GM20000 (cell line): ENCODE results near the gene RANBP1.
"Not testable (repeated sequence)": the region's sequence is repeated elsewhere in the genome, so short reads cannot be mapped to it uniquely, and the experiment has no call there.

ENCODE experiments used
- DNase-seq: peaks from one replicate; pipeline ENCODE4 v3.0.0; 2012; ENCODE audit warnings: low spot score
- TF ChIP-seq, protein P1 (sequence below): IDR thresholded peaks from 2 replicates; pipeline ENCODE4 v1.5.1; 2012; ENCODE audit warnings: mild to moderate bottlenecking, control low read depth; ENCODE audit errors: extremely low read depth, missing control alignments

The RANBP1 gene

DNA sequence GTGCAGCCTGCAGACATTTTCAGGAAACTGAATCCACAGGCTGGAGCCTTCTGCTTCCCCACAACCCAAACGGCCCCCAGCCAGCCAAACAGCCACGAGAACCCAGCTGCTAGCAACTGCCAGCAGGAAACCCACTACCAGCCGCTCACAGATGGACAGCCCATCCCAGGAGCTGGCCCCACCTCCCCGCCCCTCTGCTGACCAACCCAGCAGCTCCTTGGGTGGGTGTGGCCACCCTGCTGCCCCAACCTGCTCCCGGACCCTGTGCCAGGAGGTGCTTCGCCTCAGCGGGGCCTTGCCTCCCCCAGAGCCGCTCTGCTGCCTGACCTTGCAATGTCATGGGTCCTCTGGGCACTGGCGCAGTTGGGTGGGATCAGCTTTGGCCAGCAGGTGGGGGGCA lies 43.2 kb downstream of the RANBP1 start:
- DNase-seq: no peak
- TF ChIP-seq, protein P1, sequence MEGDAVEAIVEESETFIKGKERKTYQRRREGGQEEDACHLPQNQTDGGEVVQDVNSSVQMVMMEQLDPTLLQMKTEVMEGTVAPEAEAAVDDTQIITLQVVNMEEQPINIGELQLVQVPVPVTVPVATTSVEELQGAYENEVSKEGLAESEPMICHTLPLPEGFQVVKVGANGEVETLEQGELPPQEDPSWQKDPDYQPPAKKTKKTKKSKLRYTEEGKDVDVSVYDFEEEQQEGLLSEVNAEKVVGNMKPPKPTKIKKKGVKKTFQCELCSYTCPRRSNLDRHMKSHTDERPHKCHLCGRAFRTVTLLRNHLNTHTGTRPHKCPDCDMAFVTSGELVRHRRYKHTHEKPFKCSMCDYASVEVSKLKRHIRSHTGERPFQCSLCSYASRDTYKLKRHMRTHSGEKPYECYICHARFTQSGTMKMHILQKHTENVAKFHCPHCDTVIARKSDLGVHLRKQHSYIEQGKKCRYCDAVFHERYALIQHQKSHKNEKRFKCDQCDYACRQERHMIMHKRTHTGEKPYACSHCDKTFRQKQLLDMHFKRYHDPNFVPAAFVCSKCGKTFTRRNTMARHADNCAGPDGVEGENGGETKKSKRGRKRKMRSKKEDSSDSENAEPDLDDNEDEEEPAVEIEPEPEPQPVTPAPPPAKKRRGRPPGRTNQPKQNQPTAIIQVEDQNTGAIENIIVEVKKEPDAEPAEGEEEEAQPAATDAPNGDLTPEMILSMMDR: no peak

DNA sequence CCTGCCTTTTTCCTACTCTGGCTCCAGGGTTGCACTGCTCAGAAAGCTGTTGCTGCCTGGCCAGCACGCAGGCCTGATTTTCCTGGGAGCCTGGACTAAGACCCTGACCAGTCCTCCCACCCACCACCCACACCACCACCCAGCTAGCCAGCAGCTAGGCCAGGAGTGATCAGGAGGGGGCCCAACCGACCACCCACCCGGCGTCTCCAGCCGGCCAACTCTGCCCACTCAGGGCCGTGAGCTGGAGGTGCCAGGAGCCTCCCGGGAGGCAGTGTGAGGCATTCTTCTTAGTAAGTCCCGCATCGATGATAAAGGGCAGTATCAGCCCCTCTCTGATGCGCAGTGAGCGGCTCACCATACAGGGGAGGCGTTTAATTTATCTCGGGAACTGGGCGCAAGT lies 43.6 kb downstream of the RANBP1 start:
- DNase-seq: not testable (repeated sequence)

DNA sequence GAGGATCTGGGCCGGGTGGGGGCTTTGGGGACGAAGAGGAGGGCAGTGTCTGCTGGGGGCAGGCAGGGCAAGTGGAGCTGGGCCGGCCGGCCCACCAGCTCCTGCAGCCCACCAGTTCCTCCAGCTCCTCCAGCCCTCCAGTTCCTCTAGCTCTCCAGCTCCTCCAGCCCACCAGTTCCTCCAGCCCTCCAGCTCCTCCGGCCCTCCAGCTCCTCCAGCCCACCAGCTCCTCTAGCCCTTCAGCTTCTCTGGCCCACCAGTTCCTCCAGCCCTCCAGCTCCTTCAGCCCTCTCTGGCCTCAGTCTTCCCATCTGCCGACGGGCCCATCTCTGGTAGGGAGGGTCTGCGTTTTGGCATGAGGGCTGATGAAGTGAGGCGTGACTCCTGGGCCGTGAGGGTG lies 44.1 kb downstream of the RANBP1 start:
- TF ChIP-seq, protein P1: no peak

DNA sequence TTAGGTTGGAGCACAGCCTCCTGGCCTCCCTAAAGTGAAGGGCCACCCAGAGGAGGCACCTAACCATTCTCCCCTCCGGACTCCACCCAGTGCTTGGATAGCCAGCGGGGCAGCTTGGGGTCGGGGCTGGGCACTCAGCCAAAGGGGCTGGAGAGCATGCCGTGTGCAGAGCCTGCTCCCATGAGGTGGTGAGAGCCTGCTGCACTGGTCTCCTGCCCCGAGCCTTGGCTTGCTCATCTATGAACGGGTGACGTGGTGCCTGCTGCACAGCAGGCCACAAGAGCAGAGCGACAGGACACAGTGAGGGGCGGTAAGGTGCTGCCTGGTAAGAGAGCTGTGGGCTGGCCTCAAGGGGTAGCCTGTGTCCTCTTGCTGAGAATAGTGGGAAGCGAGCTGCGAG lies 49.0 kb downstream of the RANBP1 start:
- TF ChIP-seq, protein P1: no peak
- no peak for DNase-seq

More for the DNA sequence above, 44.1 kb downstream of the RANBP1 start:
- DNase-seq: no peak

DNA sequence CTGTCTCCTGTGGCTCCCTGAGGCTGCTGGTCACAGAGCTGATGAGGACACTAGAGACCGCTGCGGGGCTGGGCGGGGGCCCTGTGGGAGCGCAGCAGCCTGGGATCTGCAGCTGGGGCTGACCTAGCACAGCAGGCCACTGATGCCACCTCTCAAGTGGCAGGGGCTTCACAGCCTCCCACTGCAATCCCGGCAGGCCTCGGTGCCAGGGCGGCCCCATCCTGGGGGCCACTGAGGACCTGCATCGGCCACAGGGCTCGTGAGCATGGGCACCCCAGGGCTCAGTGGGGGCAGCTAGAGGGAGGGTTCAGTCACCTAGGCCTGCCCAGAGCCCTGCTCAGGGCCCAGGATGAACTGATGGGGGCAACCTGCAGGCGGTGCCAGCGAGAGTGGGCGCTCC lies 49.5 kb downstream of the RANBP1 start:
- no peak for DNase-seq

DNA sequence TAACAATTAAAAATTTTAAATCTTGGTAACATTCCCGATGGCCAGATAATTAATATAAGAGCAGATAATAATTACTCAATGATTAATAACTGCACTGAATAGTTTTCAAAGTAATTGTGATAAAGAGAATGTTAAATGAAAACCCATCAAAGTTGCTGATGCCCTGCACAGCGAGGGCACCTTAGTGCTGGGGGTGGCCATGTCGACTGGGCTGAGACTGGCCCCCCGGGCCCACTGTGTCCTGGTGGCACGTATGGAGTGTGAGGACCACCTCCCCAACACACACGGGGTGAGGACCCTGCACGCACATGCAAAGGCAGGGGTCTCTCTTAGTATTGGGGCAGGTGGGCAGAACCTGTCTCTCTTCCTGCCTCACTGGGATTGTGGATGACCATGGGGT lies 50.0 kb downstream of the RANBP1 start:
- TF ChIP-seq, protein P1: no peak
- no peak for DNase-seq

More for the DNA sequence above, 49.5 kb downstream of the RANBP1 start:
- TF ChIP-seq, protein P1: no peak

DNA sequence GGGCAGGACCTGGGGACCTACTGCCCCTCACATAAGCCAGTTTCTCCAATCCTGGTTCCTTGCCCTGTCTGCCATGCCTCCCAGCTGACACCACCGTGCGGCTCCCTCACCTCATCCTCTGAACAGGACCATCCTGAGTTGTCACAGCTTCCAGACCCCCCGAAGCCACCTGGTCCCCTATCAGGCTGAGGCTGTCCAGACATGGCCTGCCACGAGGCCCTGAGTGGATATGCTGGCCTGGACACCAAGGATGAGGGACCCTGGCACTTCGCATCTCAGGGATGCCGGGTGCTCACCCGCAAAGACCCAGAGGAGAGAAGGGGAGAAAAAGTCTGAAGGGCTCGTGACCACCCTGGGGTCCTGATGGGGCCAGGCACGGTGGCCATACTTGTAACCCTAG lies 50.8 kb downstream of the RANBP1 start:
- TF ChIP-seq, protein P1: no peak
- DNase-seq: no peak

DNA sequence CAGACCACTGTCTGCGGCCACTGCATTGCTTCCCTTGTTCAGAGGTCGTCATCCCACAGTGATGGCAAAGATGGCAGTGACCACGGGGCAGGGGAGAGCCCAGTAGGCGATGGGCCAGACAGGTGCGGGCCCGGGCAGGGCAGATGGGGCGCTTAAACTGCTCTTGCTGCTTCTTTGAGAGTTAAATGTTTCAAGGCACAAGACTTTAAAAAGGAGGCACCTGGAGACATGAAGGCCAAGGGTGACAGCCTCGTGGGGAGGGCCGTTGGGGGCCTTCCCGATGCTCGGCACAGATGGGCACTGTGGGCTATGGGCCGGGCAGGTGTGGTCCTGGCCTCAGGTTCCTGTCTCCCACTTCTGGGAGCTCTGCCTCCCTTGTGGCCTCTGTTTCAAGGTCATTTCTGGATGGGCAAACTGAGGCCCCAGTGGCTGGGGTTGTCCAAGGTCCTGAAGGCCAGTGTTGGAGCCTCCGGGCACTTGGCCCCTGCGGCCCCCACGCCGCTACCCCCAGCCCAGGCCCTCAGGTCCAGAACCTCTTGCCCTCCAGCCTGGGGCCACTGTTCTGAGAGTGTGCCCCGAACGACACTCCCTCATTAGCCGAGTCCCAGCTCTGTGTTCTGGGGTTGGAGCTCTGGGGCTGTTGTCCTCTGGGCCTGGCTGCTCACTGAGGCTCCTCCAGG lies 51.9 kb downstream of the RANBP1 start:
- no peak for DNase-seq
- TF ChIP-seq, protein P1: no peak
